Liver (tissue), 9 donors: Measurements from ENCODE around the gene HDAC6. TPM values are rescaled to one million over a fixed set of nuclear protein-coding genes. Genes with fewer than 3 reads are reported as not detected.

Experiments
- DNase-seq: peaks from one replicate; pipeline ENCODE4 v3.0.0-alpha.2; 2017; ENCODE audit warnings: low spot score
- H3K27ac ChIP-seq, 2 donors: one replicate each; pipeline ENCODE4 v1.7.0; 2013; ENCODE audit warnings: inconsistent platforms in 2 of 2, low read length in 2 of 2, control low read depth in 1 of 2, low read depth in 1 of 2, mild to moderate bottlenecking in 1 of 2
- H3K27me3 ChIP-seq, 4 donors: one replicate each; pipeline versions ENCODE4 v1.6.1 to v1.7.0; 2013; ENCODE audit warnings: low read length in 3 of 4, inconsistent platforms in 1 of 4, mild to moderate bottlenecking in 1 of 4, moderate library complexity in 1 of 4; ENCODE audit not compliant: control insufficient read depth in 4 of 4, insufficient read depth in 4 of 4
- H3K36me3 ChIP-seq, 4 donors: one replicate each; pipeline versions ENCODE4 v1.6.1 to v1.7.0; 2013; ENCODE audit warnings: low read length in 3 of 4, mild to moderate bottlenecking in 3 of 4, low read depth in 1 of 4, moderate library complexity in 1 of 4; ENCODE audit not compliant: control insufficient read depth in 4 of 4, insufficient read depth in 3 of 4
- H3K4me1 ChIP-seq, 4 donors: one replicate each; pipeline versions ENCODE4 v1.6.1 to v1.7.0; 2013; ENCODE audit warnings: low read length in 3 of 4, mild to moderate bottlenecking in 3 of 4, moderate library complexity in 1 of 4; ENCODE audit not compliant: control insufficient read depth in 4 of 4, insufficient read depth in 4 of 4
- H3K4me3 ChIP-seq, 3 donors: one replicate each; pipeline versions ENCODE4 v1.6.1 to v1.7.0; 2013; ENCODE audit warnings: low read length in 3 of 3, control low read depth in 1 of 3, low read depth in 1 of 3, mild to moderate bottlenecking in 1 of 3
- H3K9ac ChIP-seq, 2 donors: one replicate each; pipeline ENCODE4 v1.7.0; 2013; ENCODE audit warnings: low read length in 2 of 2, mild to moderate bottlenecking in 2 of 2, moderate library complexity in 2 of 2, control low read depth in 1 of 2, low read depth in 1 of 2
- H3K9me3 ChIP-seq, 4 donors: one replicate each; pipeline versions ENCODE4 v1.6.1 to v1.7.0; 2013; ENCODE audit warnings: low read length in 3 of 4; ENCODE audit not compliant: control insufficient read depth in 4 of 4
- EGR1 ChIP-seq, 2 donors: IDR thresholded peaks; 2 replicates each; pipeline ENCODE4 v1.6.1; 2016 to 2018; ENCODE audit warnings: antibody characterized with exemption in 2 of 2, low read depth in 2 of 2
- FOXA1 ChIP-seq: IDR thresholded peaks from 2 replicates; pipeline ENCODE4 v1.6.1; 2016; ENCODE audit warnings: antibody characterized with exemption
- FOXA2 ChIP-seq: IDR thresholded peaks from 2 replicates; pipeline ENCODE4 v1.6.1; 2016; ENCODE audit warnings: antibody characterized with exemption
- GABPA ChIP-seq, 2 donors: IDR thresholded peaks in 1 of 2; conservative IDR thresholded peaks in 1 of 2; 2 replicates each; pipeline ENCODE4 v1.6.1; 2016; ENCODE audit warnings: antibody characterized with exemption in 2 of 2, mild to moderate bottlenecking in 1 of 2, moderate library complexity in 1 of 2
- HNF4A ChIP-seq, 2 donors: conservative IDR thresholded peaks; 2 replicates each; pipeline ENCODE4 v1.6.1; 2016; ENCODE audit warnings: antibody characterized with exemption in 2 of 2, mild to moderate bottlenecking in 2 of 2
- HNF4G ChIP-seq: IDR thresholded peaks from 2 replicates; pipeline ENCODE4 v1.6.1; 2016; ENCODE audit warnings: antibody characterized with exemption
- JUND ChIP-seq, 2 donors: IDR thresholded peaks; 2 replicates each; pipeline ENCODE4 v1.6.1; 2016; ENCODE audit warnings: antibody characterized with exemption in 2 of 2
- NR2F2 ChIP-seq: IDR thresholded peaks from 2 replicates; pipeline ENCODE4 v1.6.1; 2016; ENCODE audit warnings: antibody characterized with exemption
- RAD21 ChIP-seq, 2 donors: IDR thresholded peaks; 2 replicates each; pipeline ENCODE4 v1.6.1; 2016; ENCODE audit warnings: antibody characterized with exemption in 2 of 2, mild to moderate bottlenecking in 2 of 2
- RXRA ChIP-seq, 2 donors: IDR thresholded peaks; 2 replicates each; pipeline ENCODE4 v1.6.1; 2017 to 2018; ENCODE audit warnings: antibody characterized with exemption in 2 of 2, mild to moderate bottlenecking in 1 of 2
- SP1 ChIP-seq: IDR thresholded peaks from 2 replicates; pipeline ENCODE4 v1.6.1; 2018; ENCODE audit warnings: antibody characterized with exemption, mild to moderate bottlenecking
- TAF1 ChIP-seq: conservative IDR thresholded peaks from 2 replicates; pipeline ENCODE4 v1.6.1; 2016; ENCODE audit warnings: antibody characterized with exemption, mild to moderate bottlenecking
- YY1 ChIP-seq: IDR thresholded peaks from 2 replicates; pipeline ENCODE4 v1.6.1; 2016; ENCODE audit warnings: antibody characterized with exemption, mild to moderate bottlenecking
- WGBS: extraction: QIAGEN DNeasy Blood & Tissue Kit; methylation state at CpG from one replicate; pipeline ENCODE4 v1.1.7; 2013; 5-methylcytosine and 5-hydroxymethylcytosine counted together
- polyA plus RNA-seq, 2 donors: library from polyadenylated mRNA; stranded (reverse) in 1 of 2; unstranded in 1 of 2; fragments of 200-250 nt in 1 of 2; fragments of >200 nt in 1 of 2; fragmentation: Nextera tagmentation in 1 of 2; extraction: Ambion mirVana in 1 of 2; gene quantifications; one replicate each; pipeline versions ENCODE4 v1.2.1 to v1.2.3, GENCODE V29; 2013 to 2015
- total RNA-seq, 2 donors: library from RNA; depleted of rRNA; stranded (reverse); fragments of >200 nt; gene quantifications; one replicate each; pipeline ENCODE4 v1.2.3, GENCODE V29; 2014
- TF ChIP-seq, protein P1 (sequence below): IDR thresholded peaks from 2 replicates; pipeline ENCODE4 v1.6.1; 2016; ENCODE audit warnings: antibody characterized with exemption
- TF ChIP-seq, protein P2 (sequence below): IDR thresholded peaks from 2 replicates; pipeline ENCODE4 v1.6.1; 2016; ENCODE audit warnings: antibody characterized with exemption
- TF ChIP-seq, protein P3 (sequence below): IDR thresholded peaks from 2 replicates; pipeline ENCODE4 v1.6.1; 2016; ENCODE audit warnings: antibody characterized with exemption, mild to moderate bottlenecking
- TF ChIP-seq, protein P4 (sequence below): IDR thresholded peaks from 2 replicates; pipeline ENCODE4 v1.6.1; 2016; ENCODE audit warnings: antibody characterized with exemption
- TF ChIP-seq, protein P5 (sequence below): fragments of 150-350 bp; IDR thresholded peaks from 2 replicates; pipeline ENCODE4 v1.5.1; 2017; ENCODE audit warnings: improper control_type of control experiment, low read depth, low read length; ENCODE audit not compliant: missing input control
- donor health status: healthy.
- donor health status: healthy.
- donor health status: healthy.
- donor health status: healthy.
- donor health status: healthy.

HDAC6 gene
- total and polyA plus RNA-seq, 4 donors = 48.1 to 80.5 (median 56.8) TPM

DNA sequence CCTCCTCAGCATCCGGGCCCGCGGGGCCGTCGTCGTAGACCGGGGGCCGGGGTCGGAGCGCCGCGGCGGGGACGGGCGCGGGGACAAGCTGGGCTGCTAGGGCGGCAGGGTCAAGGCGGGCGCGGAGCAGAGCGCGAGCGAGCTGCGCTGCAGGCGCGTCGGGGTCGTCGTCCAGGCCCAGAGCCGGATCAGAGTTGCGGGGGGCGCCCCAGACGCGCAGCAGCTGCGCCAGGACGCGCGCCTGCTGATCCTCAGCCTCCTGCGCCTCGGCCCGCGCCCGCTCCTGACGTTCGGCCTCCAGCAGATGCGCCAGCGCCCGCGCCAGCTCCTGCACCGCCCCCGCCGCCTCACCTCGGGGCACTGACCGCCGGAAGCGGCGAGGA, 30.0 kb downstream of the HDAC6 start:
- TF ChIP-seq NR2F2 = no peak
- H3K9ac ChIP-seq = no peak overlapping the region
- WGBS = 5% methylated on average over 57 of the region's 57 CpGs
- no peak for DNase-seq
- no peaks in the 10 kb centered on the region for H3K4me1 ChIP-seq
- peak overlapping the region in 1 of 3 donors; percentile 14 for H3K4me3 ChIP-seq
- H3K36me3 ChIP-seq = no peaks in the 10 kb centered on the region
- H3K27me3 ChIP-seq = no peaks in the 10 kb centered on the region
- H3K27ac ChIP-seq = no peak overlapping the region
- peaks cover 0 to 2% (median 0%) of the 10 kb centered on the region in 4 donors for H3K9me3 ChIP-seq

DNA sequence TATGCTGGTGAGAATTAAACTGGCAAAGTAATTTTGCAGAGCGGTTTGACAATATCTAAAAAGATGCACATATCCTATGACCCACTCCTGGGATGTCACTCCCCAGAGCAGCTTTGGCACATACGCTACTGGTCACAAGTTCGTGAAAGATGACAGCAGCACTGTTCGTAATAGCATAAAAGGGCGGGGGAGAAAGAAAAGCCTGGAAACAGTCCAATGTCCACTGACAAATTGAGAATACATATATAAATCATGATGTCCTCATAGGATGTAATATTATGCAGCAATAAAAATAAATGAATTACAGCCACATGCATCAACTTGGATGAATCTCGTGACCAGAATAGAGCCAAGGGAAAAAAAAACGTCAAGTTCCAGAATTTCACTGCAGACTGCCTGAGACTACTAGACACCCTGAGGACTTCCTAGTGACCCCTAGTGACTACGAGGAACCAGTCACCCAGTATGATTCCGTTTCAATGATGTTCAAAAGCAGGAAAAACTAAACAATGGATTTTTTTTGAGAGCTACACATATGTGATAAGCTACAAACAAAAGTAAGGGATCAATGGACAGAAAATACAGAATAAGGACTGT, 31.8 kb downstream of the HDAC6 start:
- DNase-seq = no peak
- Histone ChIP-seq H3K9me3 (no peaks in the 10 kb centered on the region), H3K27me3 (no peaks in the 10 kb centered on the region), H3K27ac (no peak overlapping the region), H3K9ac (no peak overlapping the region), H3K36me3 (no peaks in the 10 kb centered on the region), H3K4me3 (no peak overlapping the region), H3K4me1 (no peaks in the 10 kb centered on the region)
- TF ChIP-seq RXRA (IDR thresholded peaks at IDR 0.05) (no peak), HNF4A (conservative IDR thresholded peaks at IDR 0.05) (no peak), FOXA1 (no peak), NR2F2 (no peak), EGR1 (IDR thresholded peaks at IDR 0.05; ENCODE audit: low read depth in 2 of 2) (no peak), SP1 (no peak), FOXA2 (no peak), YY1 (no peak)
- 42% methylated on average over 9 of the region's 9 CpGs for WGBS

DNA sequence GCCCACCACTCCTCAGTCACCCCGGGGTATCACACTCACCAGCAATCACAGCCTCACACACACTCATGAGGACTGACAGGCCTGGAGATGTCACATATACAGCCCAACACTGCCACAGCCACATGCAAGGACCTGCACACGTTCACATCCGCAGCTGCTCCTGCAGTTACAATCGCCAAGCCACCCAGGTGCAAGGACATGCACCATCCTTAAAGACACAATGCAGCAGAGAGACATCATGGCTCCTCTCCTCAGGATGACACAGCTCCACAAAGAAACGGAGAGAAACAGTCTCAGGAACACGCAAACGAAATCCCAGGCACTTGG, 32.5 kb downstream of the HDAC6 start:
- H3K27me3 ChIP-seq = no peaks in the 10 kb centered on the region
- H3K36me3 ChIP-seq = no peaks in the 10 kb centered on the region
- no peaks in the 10 kb centered on the region for H3K9me3 ChIP-seq
- TF ChIP-seq RXRA (IDR thresholded peaks at IDR 0.05) = no peak
- TF ChIP-seq, protein P1, sequence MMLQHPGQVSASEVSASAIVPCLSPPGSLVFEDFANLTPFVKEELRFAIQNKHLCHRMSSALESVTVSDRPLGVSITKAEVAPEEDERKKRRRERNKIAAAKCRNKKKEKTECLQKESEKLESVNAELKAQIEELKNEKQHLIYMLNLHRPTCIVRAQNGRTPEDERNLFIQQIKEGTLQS = no peak
- TF ChIP-seq HNF4A (conservative IDR thresholded peaks at IDR 0.05) = no peak
- no peak for TF ChIP-seq TAF1
- no peak for TF ChIP-seq YY1
- no peak for TF ChIP-seq GABPA (IDR thresholded peaks at IDR 0.05 in 1 of 2, conservative IDR thresholded peaks at IDR 0.05 in 1 of 2)
- TF ChIP-seq, protein P2, sequence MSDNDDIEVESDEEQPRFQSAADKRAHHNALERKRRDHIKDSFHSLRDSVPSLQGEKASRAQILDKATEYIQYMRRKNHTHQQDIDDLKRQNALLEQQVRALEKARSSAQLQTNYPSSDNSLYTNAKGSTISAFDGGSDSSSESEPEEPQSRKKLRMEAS = no peak
- TF ChIP-seq HNF4G = no peak
- no peak for TF ChIP-seq FOXA2
- no peak for TF ChIP-seq RAD21 (IDR thresholded peaks at IDR 0.05)
- TF ChIP-seq, protein P3, sequence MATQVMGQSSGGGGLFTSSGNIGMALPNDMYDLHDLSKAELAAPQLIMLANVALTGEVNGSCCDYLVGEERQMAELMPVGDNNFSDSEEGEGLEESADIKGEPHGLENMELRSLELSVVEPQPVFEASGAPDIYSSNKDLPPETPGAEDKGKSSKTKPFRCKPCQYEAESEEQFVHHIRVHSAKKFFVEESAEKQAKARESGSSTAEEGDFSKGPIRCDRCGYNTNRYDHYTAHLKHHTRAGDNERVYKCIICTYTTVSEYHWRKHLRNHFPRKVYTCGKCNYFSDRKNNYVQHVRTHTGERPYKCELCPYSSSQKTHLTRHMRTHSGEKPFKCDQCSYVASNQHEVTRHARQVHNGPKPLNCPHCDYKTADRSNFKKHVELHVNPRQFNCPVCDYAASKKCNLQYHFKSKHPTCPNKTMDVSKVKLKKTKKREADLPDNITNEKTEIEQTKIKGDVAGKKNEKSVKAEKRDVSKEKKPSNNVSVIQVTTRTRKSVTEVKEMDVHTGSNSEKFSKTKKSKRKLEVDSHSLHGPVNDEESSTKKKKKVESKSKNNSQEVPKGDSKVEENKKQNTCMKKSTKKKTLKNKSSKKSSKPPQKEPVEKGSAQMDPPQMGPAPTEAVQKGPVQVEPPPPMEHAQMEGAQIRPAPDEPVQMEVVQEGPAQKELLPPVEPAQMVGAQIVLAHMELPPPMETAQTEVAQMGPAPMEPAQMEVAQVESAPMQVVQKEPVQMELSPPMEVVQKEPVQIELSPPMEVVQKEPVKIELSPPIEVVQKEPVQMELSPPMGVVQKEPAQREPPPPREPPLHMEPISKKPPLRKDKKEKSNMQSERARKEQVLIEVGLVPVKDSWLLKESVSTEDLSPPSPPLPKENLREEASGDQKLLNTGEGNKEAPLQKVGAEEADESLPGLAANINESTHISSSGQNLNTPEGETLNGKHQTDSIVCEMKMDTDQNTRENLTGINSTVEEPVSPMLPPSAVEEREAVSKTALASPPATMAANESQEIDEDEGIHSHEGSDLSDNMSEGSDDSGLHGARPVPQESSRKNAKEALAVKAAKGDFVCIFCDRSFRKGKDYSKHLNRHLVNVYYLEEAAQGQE = no peak
- TF ChIP-seq NR2F2 = no peak
- no peak for TF ChIP-seq EGR1 (IDR thresholded peaks at IDR 0.05; ENCODE audit: low read depth in 2 of 2)
- TF ChIP-seq FOXA1 = no peak
- TF ChIP-seq, protein P4, sequence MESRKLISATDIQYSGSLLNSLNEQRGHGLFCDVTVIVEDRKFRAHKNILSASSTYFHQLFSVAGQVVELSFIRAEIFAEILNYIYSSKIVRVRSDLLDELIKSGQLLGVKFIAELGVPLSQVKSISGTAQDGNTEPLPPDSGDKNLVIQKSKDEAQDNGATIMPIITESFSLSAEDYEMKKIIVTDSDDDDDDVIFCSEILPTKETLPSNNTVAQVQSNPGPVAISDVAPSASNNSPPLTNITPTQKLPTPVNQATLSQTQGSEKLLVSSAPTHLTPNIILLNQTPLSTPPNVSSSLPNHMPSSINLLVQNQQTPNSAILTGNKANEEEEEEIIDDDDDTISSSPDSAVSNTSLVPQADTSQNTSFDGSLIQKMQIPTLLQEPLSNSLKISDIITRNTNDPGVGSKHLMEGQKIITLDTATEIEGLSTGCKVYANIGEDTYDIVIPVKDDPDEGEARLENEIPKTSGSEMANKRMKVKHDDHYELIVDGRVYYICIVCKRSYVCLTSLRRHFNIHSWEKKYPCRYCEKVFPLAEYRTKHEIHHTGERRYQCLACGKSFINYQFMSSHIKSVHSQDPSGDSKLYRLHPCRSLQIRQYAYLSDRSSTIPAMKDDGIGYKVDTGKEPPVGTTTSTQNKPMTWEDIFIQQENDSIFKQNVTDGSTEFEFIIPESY = no peak
- no peak for TF ChIP-seq SP1
- TF ChIP-seq JUND (IDR thresholded peaks at IDR 0.05) = no peak
- TF ChIP-seq, protein P5, sequence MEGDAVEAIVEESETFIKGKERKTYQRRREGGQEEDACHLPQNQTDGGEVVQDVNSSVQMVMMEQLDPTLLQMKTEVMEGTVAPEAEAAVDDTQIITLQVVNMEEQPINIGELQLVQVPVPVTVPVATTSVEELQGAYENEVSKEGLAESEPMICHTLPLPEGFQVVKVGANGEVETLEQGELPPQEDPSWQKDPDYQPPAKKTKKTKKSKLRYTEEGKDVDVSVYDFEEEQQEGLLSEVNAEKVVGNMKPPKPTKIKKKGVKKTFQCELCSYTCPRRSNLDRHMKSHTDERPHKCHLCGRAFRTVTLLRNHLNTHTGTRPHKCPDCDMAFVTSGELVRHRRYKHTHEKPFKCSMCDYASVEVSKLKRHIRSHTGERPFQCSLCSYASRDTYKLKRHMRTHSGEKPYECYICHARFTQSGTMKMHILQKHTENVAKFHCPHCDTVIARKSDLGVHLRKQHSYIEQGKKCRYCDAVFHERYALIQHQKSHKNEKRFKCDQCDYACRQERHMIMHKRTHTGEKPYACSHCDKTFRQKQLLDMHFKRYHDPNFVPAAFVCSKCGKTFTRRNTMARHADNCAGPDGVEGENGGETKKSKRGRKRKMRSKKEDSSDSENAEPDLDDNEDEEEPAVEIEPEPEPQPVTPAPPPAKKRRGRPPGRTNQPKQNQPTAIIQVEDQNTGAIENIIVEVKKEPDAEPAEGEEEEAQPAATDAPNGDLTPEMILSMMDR = no peak
- H3K27ac ChIP-seq = no peak overlapping the region
- H3K9ac ChIP-seq = no peak overlapping the region
- 15% methylated on average over 7 of the region's 7 CpGs for WGBS
- no peak overlapping the region for H3K4me3 ChIP-seq
- H3K4me1 ChIP-seq = no peaks in the 10 kb centered on the region
- DNase-seq = no peak
